WTC11 (cell line): ENCODE data around the gene KLHL7. TPM values are rescaled to one million over a fixed set of nuclear protein-coding genes. Genes with fewer than 3 reads are reported as not detected.

ENCODE experiments used
- ATAC-seq: fragments of 200-7000 bp; cut with Tn5 transposase; 2 replicates; pipeline ENCODE4 v1.10.0; 2021; ENCODE audit warnings: mild to moderate bottlenecking, moderate library complexity
- CTCF ChIA-PET: fragments of 300-600 bp; sonication (Branson Sonifier 250); formaldehyde crosslinking; loops from one replicate; lab custom pipeline; 2021; ENCODE audit warnings: antibody characterized with exemption; lab: Charles Lee
- POLR2A ChIA-PET: fragments of 350-600 bp; sonication (Branson Sonifier 250); formaldehyde crosslinking; loops from one replicate; lab custom pipeline; 2021; ENCODE audit warnings: antibody characterized with exemption; lab: Charles Lee
- DNase-seq: peaks from one replicate; pipeline ENCODE4 v3.0.0; 2021; ENCODE audit warnings: low spot score
- H3K27ac Mint-ChIP-seq: 2 replicates; pipeline ENCODE4 v1.8.0; 2021; ENCODE audit warnings: mixed read lengths
- H3K27me3 Mint-ChIP-seq: 2 replicates; pipeline ENCODE4 v1.8.0; 2021; ENCODE audit warnings: low read depth, mild to moderate bottlenecking, moderate library complexity, mixed read lengths
- H3K36me3 Mint-ChIP-seq: 2 replicates; pipeline ENCODE4 v1.8.0; 2021; ENCODE audit warnings: mixed read lengths
- H3K4me1 Mint-ChIP-seq: 2 replicates; pipeline ENCODE4 v1.8.0; 2022; ENCODE audit warnings: mixed read lengths
- H3K4me3 Mint-ChIP-seq: 2 replicates; pipeline ENCODE4 v1.8.0; 2021; ENCODE audit warnings: mild to moderate bottlenecking, moderate library complexity, mixed read lengths
- H3K9me3 Mint-ChIP-seq: 2 replicates; pipeline ENCODE4 v1.8.0; 2021; ENCODE audit warnings: mixed read lengths
- ELF4 ChIP-seq: sonication (generic); formaldehyde crosslinking; IDR thresholded peaks from 2 replicates; pipeline ENCODE4 v1.8.1; 2022; ENCODE audit warnings: low read depth, mild to moderate bottlenecking, moderate library complexity, missing genetic modification reagents
- FOXP1 ChIP-seq: sonication (generic); formaldehyde crosslinking; IDR thresholded peaks from 2 replicates; pipeline ENCODE4 v1.8.0; 2022; ENCODE audit warnings: missing genetic modification reagents, mild to moderate bottlenecking, moderate library complexity, borderline replicate concordance
- GRHL2 ChIP-seq: fragments of 250-450 bp; sonication (Bioruptor Pico); IDR thresholded peaks from 2 replicates; pipeline ENCODE4 v1.8.0; 2022; ENCODE audit warnings: mild to moderate bottlenecking, moderate library complexity; ENCODE audit not compliant: insufficient replicate concordance, severe bottlenecking
- GTF2I ChIP-seq: fragments of 250-450 bp; sonication (Bioruptor Pico); conservative IDR thresholded peaks from 2 replicates; pipeline ENCODE4 v1.4.0; 2021; ENCODE audit warnings: mild to moderate bottlenecking
- IRF2 ChIP-seq: sonication (generic); formaldehyde crosslinking; IDR thresholded peaks from 2 replicates; pipeline ENCODE4 v1.8.0; 2022; ENCODE audit warnings: low read depth, missing genetic modification reagents, borderline replicate concordance
- JUN ChIP-seq: sonication (generic); formaldehyde crosslinking; IDR thresholded peaks from 2 replicates; pipeline ENCODE4 v1.8.0; 2023; ENCODE audit warnings: mild to moderate bottlenecking, missing genetic modification reagents
- MXD4 ChIP-seq: fragments of 250-450 bp; sonication (Bioruptor Pico); IDR thresholded peaks from 2 replicates; pipeline ENCODE4 v1.8.0; 2021; ENCODE audit warnings: mild to moderate bottlenecking, moderate library complexity, borderline replicate concordance
- NFATC4 ChIP-seq: fragments of 250-450 bp; sonication (Bioruptor Pico); IDR thresholded peaks from 2 replicates; pipeline ENCODE4 v1.9.0; 2021; ENCODE audit warnings: mild to moderate bottlenecking
- SOX15 ChIP-seq: fragments of 250-450 bp; sonication (Bioruptor Pico); IDR thresholded peaks from 2 replicates; pipeline ENCODE4 v1.9.0; 2021; ENCODE audit warnings: mild to moderate bottlenecking
- STAT6 ChIP-seq: sonication (generic); formaldehyde crosslinking; conservative IDR thresholded peaks from 2 replicates; pipeline ENCODE4 v1.8.1; 2023; ENCODE audit warnings: mild to moderate bottlenecking, low read depth, missing genetic modification reagents, moderate library complexity
- TP53 ChIP-seq: sonication (generic); formaldehyde crosslinking; IDR thresholded peaks from 2 replicates; pipeline ENCODE4 v1.8.1; 2023; ENCODE audit warnings: mild to moderate bottlenecking, missing genetic modification reagents
- ZNF138 ChIP-seq: sonication (generic); formaldehyde crosslinking; conservative IDR thresholded peaks from 2 replicates; pipeline ENCODE4 v1.8.1; 2022; ENCODE audit warnings: mild to moderate bottlenecking, moderate library complexity, missing genetic modification reagents
- ZNF232 ChIP-seq: sonication (generic); formaldehyde crosslinking; IDR thresholded peaks from 2 replicates; pipeline ENCODE4 v1.8.0; 2022; ENCODE audit warnings: mild to moderate bottlenecking, missing genetic modification reagents
- ZNF396 ChIP-seq: fragments of 250-450 bp; sonication (Bioruptor Pico); IDR thresholded peaks from 2 replicates; pipeline ENCODE4 v1.8.0; 2021; ENCODE audit warnings: mild to moderate bottlenecking, moderate library complexity, borderline replicate concordance
- ZNF423 ChIP-seq: fragments of 250-450 bp; sonication (Bioruptor Pico); IDR thresholded peaks from 2 replicates; pipeline ENCODE4 v2.1.2; 2022; ENCODE audit warnings: mild to moderate bottlenecking, moderate library complexity
- total RNA-seq: library from RNA; stranded (reverse); gene quantifications from 3 replicates; pipeline ENCODE4 v1.2.3, GENCODE V29; 2021
- TF ChIP-seq, protein P1 (sequence below): fragments of 250-450 bp; sonication (Bioruptor Pico); conservative IDR thresholded peaks from 2 replicates; pipeline ENCODE4 v1.9.0; 2021; ENCODE audit warnings: mild to moderate bottlenecking
- TF ChIP-seq, protein P2 (sequence below): sonication (generic); formaldehyde crosslinking; IDR thresholded peaks from 2 replicates; pipeline ENCODE4 v1.8.1; 2022; ENCODE audit warnings: mild to moderate bottlenecking, moderate library complexity, missing genetic modification reagents
- TF ChIP-seq, protein P3 (sequence below): fragments of 200-600 bp; IDR thresholded peaks from 2 replicates; pipeline ENCODE4 v1.8.0; 2022; ENCODE audit warnings: antibody characterized with exemption

Gene KLHL7
- total RNA-seq, 1 experiment from 2014 or later = 82.1 TPM

DNA sequence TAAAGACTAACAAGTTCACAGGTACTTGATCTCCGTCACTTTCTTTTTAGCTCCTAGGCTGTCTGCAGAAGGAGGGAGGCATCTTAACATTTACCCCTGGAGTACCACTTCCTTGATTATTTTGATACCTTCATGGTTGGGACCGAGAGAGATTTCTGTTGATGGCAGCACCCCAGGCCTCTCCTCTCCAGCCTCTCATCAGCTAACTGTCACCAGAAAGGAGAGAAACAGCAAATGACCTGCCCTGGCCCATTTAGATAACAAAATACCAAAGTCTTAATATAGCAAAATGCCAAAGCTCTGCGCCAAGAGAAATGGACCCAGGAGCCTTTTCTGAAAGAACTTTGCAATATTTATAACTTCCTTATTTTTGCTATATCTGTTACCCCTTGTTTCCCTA, 30.0 kb upstream of the KLHL7 start:
- no peak overlapping the region for H3K4me3 Mint-ChIP-seq
- ChIA-PET CTCF (no interaction called here), POLR2A (no interaction called here)
- no peaks in the 10 kb centered on the region for H3K36me3 Mint-ChIP-seq
- no peaks in the 10 kb centered on the region for H3K27me3 Mint-ChIP-seq
- peaks cover 31% of the 10 kb centered on the region for H3K4me1 Mint-ChIP-seq
- H3K9me3 Mint-ChIP-seq = no peaks in the 10 kb centered on the region
- no peak for ATAC-seq
- no peak for DNase-seq
- TF ChIP-seq, protein P1, sequence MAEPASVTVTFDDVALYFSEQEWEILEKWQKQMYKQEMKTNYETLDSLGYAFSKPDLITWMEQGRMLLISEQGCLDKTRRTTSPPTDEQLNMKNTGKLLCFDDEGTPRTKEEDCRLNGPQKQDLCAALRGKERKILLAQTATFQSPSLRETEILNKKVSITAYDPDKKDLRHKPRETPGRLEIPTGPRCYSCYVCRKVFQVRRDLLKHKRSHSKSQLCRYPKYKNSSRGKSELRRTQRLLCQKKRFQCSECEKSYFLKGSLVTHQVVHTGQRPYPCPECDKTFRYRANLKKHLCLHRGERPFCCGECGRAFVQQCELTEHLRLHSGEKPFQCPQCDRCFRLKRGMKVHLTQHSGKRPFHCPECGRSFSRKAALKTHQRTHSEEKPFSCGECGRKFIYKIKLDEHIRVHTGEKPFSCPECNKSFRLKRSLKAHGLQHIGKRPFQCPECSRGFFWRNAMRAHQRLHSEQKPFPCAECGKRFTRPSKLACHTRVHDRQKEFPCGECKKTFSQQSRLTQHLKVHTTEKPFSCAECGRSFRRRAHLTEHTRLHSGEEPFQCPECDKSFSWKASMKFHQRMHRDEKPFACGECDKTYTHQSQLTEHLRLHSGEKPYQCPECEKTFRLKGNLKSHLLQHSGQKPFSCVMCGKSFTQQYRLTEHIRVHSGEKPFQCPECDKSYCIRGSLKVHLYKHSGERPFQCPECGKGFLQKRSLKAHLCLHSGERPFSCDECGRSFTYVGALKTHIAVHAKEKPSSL (CRISPR knock-in tag) = no peak
- TF ChIP-seq FOXP1 (CRISPR knock-in tag) = no peak
- no peak for TF ChIP-seq STAT6
- TF ChIP-seq NFATC4 = no peak
- TF ChIP-seq SOX15 = no peak
- no peak for TF ChIP-seq ZNF138 (CRISPR knock-in tag)
- no peak for TF ChIP-seq JUN (CRISPR knock-in tag)
- no peak for TF ChIP-seq ELF4 (CRISPR knock-in tag)
- no peak for TF ChIP-seq GTF2I (CRISPR knock-in tag)
- no peak for TF ChIP-seq ZNF423 (CRISPR knock-in tag)
- TF ChIP-seq, all 79 proteins: peak for 0
- H3K27ac Mint-ChIP-seq = no peak overlapping the region

DNA sequence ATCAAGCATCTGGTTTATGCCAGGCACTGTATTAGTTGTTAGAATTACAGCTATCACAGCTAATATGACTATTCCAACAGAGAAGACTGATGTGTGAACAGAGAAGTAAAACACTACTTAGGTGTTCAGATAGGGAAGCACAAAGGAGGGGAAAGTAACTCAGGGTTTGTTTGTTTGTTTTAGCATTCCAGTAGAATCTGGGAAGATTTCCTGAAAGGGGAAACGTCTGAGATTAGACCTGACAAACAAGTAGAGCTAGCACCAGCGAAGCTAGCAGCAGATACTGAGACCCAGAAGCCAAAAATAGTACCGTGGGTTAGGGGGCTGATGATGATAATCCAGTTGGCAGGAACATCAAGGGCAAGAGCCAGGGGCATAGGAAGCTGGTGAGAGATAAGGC, 28.8 kb upstream of the KLHL7 start:
- no peaks in the 10 kb centered on the region for H3K27me3 Mint-ChIP-seq
- H3K4me1 Mint-ChIP-seq = peaks cover 33% of the 10 kb centered on the region
- H3K27ac Mint-ChIP-seq = no peak overlapping the region
- CTCF ChIA-PET = no interaction called here
- DNase-seq (no peak), ATAC-seq (no peak; the same call in 1 of the 2 replicates)
- TF ChIP-seq, protein P2, sequence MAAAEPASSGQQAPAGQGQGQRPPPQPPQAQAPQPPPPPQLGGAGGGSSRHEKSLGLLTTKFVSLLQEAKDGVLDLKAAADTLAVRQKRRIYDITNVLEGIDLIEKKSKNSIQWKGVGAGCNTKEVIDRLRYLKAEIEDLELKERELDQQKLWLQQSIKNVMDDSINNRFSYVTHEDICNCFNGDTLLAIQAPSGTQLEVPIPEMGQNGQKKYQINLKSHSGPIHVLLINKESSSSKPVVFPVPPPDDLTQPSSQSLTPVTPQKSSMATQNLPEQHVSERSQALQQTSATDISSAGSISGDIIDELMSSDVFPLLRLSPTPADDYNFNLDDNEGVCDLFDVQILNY (CRISPR knock-in tag) = no peak
- no peak for TF ChIP-seq IRF2
- TF ChIP-seq ZNF232 (CRISPR knock-in tag) = no peak
- no peak for TF ChIP-seq SOX15
- no peak for TF ChIP-seq TP53
- no peak for TF ChIP-seq GRHL2 (CRISPR knock-in tag)
- TF ChIP-seq MXD4 (CRISPR knock-in tag) = no peak
- no peak for TF ChIP-seq ZNF396 (CRISPR knock-in tag)
- TF ChIP-seq, protein P3, sequence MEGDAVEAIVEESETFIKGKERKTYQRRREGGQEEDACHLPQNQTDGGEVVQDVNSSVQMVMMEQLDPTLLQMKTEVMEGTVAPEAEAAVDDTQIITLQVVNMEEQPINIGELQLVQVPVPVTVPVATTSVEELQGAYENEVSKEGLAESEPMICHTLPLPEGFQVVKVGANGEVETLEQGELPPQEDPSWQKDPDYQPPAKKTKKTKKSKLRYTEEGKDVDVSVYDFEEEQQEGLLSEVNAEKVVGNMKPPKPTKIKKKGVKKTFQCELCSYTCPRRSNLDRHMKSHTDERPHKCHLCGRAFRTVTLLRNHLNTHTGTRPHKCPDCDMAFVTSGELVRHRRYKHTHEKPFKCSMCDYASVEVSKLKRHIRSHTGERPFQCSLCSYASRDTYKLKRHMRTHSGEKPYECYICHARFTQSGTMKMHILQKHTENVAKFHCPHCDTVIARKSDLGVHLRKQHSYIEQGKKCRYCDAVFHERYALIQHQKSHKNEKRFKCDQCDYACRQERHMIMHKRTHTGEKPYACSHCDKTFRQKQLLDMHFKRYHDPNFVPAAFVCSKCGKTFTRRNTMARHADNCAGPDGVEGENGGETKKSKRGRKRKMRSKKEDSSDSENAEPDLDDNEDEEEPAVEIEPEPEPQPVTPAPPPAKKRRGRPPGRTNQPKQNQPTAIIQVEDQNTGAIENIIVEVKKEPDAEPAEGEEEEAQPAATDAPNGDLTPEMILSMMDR = no peak
- POLR2A ChIA-PET = no interaction called here
- H3K9me3 Mint-ChIP-seq = no peaks in the 10 kb centered on the region
- no peak overlapping the region for H3K4me3 Mint-ChIP-seq
- no peaks in the 10 kb centered on the region for H3K36me3 Mint-ChIP-seq
